ENCODE results near the gene POR.

DNA sequence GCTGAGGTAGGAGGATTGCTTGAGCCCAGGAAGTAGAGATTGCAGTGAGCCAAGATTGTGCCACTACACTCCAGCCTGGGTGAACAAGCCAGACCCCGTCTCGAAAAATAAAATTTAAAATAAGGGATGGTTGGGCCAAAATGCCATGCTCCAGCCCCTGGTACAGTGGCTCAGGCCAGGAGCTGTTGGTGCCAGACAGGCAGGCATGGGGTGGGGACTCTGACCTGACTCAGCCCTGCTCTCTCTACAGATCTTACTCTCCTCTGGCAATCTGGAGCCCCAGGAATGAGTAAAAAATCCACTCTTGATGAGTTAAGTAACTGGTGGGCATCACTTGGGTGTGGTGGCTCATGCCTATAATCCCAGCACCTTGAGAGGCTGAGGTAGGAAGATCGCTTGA lies 87.9 kb downstream of the POR start:
- TF ChIP-seq, protein P1, sequence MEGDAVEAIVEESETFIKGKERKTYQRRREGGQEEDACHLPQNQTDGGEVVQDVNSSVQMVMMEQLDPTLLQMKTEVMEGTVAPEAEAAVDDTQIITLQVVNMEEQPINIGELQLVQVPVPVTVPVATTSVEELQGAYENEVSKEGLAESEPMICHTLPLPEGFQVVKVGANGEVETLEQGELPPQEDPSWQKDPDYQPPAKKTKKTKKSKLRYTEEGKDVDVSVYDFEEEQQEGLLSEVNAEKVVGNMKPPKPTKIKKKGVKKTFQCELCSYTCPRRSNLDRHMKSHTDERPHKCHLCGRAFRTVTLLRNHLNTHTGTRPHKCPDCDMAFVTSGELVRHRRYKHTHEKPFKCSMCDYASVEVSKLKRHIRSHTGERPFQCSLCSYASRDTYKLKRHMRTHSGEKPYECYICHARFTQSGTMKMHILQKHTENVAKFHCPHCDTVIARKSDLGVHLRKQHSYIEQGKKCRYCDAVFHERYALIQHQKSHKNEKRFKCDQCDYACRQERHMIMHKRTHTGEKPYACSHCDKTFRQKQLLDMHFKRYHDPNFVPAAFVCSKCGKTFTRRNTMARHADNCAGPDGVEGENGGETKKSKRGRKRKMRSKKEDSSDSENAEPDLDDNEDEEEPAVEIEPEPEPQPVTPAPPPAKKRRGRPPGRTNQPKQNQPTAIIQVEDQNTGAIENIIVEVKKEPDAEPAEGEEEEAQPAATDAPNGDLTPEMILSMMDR (IDR thresholded peaks at IDR 0.05 in 8 of 11, conservative IDR thresholded peaks at IDR 0.05 in 3 of 11) = no peak
- TF ChIP-seq POLR2A (IDR thresholded peaks at IDR 0.05) (no peak), POLR2AphosphoS5 (IDR thresholded peaks at IDR 0.05) (no peak)
